ENCODE measurements around the gene PRR3. TPM values are rescaled to one million over a fixed set of nuclear protein-coding genes. Genes with fewer than 3 reads are reported as not detected.

The PRR3 gene
- total and polyA plus RNA-seq, 4 donors = 2.1 to 3.2 (median 2.4) TPM

DNA sequence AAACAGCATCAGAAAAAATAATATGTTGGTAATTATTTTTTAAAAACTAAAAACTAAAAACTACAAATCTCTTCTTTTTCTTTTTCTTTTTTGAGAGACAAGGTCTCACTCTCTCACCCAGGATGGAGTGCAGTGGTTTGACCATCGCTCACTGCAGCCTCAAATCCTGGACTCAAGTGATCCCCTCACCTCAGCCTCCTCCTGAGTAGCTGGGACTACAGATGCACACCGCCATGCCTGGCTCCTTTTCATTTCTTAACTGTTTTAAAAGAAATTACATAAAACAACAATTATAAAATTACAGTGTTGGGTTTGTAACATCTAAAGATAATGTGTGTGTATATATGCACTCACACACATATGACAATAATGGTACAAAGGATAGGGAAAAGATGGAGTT, 43.6 kb upstream of the PRR3 start:
- no peak for DNase-seq (ENCODE audit: low spot score)
- H3K27me3 ChIP-seq (ENCODE audit: control insufficient read depth in 4 of 4, insufficient read depth in 4 of 4, low read length in 3 of 4) = no peaks in the 10 kb centered on the region
- H3K9me3 ChIP-seq (ENCODE audit: control insufficient read depth in 4 of 4, low read length in 3 of 4) = no peaks in the 10 kb centered on the region
- H3K9ac ChIP-seq (ENCODE audit: low read depth in 1 of 2, low read length in 2 of 2) = no peak overlapping the region
- H3K27ac ChIP-seq (ENCODE audit: low read depth in 1 of 2, low read length in 2 of 2) = no peak overlapping the region
- TF ChIP-seq RAD21 (IDR thresholded peaks at IDR 0.05) (no peak), MAX (IDR thresholded peaks at IDR 0.05) (no peak), YY1 (IDR thresholded peaks at IDR 0.05) (no peak), REST (IDR thresholded peaks at IDR 0.05) (no peak), EGR1 (IDR thresholded peaks at IDR 0.05; ENCODE audit: low read depth in 2 of 2) (no peak), GABPA (IDR thresholded peaks at IDR 0.05 in 1 of 2, conservative IDR thresholded peaks at IDR 0.05 in 1 of 2) (no peak), RXRA (IDR thresholded peaks at IDR 0.05) (no peak), NR2F2 (IDR thresholded peaks at IDR 0.05) (no peak), FOXA1 (IDR thresholded peaks at IDR 0.05) (no peak), HNF4G (IDR thresholded peaks at IDR 0.05) (no peak)
- 97% methylated on average over 2 of the region's 2 CpGs for WGBS
- H3K36me3 ChIP-seq (ENCODE audit: control insufficient read depth in 4 of 4, insufficient read depth in 3 of 4, low read depth in 1 of 4, low read length in 3 of 4) = no peaks in the 10 kb centered on the region
- H3K4me3 ChIP-seq (ENCODE audit: low read depth in 1 of 3, low read length in 3 of 3) = no peak overlapping the region
- no peaks in the 10 kb centered on the region for H3K4me1 ChIP-seq (ENCODE audit: control insufficient read depth in 4 of 4, insufficient read depth in 4 of 4, low read length in 3 of 4)

- peak overlapping the region; percentile 47 to 87 for H3K27ac ChIP-seq (ENCODE audit: low read depth in 1 of 2, low read length in 2 of 2)
- H3K4me3 ChIP-seq (ENCODE audit: low read depth in 1 of 3, low read length in 3 of 3) = no peak overlapping the region
- no peaks in the 10 kb centered on the region for H3K27me3 ChIP-seq (ENCODE audit: control insufficient read depth in 4 of 4, insufficient read depth in 4 of 4, low read length in 3 of 4)
- no peak for DNase-seq (ENCODE audit: low spot score)
- H3K9me3 ChIP-seq (ENCODE audit: control insufficient read depth in 4 of 4, low read length in 3 of 4) = no peaks in the 10 kb centered on the region
- WGBS = 67% methylated on average over 4 of the region's 4 CpGs
- H3K36me3 ChIP-seq (ENCODE audit: control insufficient read depth in 4 of 4, insufficient read depth in 3 of 4, low read depth in 1 of 4, low read length in 3 of 4) = peaks cover 0 to 2% (median 0%) of the 10 kb centered on the region in 4 donors
- TF ChIP-seq JUND (IDR thresholded peaks at IDR 0.05) (no peak), HNF4G (IDR thresholded peaks at IDR 0.05) (no peak), RAD21 (IDR thresholded peaks at IDR 0.05) (no peak), GABPA (IDR thresholded peaks at IDR 0.05 in 1 of 2, conservative IDR thresholded peaks at IDR 0.05 in 1 of 2) (no peak)
- H3K4me1 ChIP-seq (ENCODE audit: control insufficient read depth in 4 of 4, insufficient read depth in 4 of 4, low read length in 3 of 4) = no peaks in the 10 kb centered on the region
- H3K9ac ChIP-seq (ENCODE audit: low read depth in 1 of 2, low read length in 2 of 2) = no peak overlapping the region
Observed at GRCh38 chr6:30515106-30515505, 42.0 kb upstream of the PRR3 start.

- Histone ChIP-seq H3K27me3 (ENCODE audit: control insufficient read depth in 4 of 4, insufficient read depth in 4 of 4, low read length in 3 of 4) (no peaks in the 10 kb centered on the region), H3K9me3 (ENCODE audit: control insufficient read depth in 4 of 4, low read length in 3 of 4) (no peaks in the 10 kb centered on the region), H3K4me1 (ENCODE audit: control insufficient read depth in 4 of 4, insufficient read depth in 4 of 4, low read length in 3 of 4) (no peaks in the 10 kb centered on the region), H3K36me3 (ENCODE audit: control insufficient read depth in 4 of 4, insufficient read depth in 3 of 4, low read depth in 1 of 4, low read length in 3 of 4) (peaks cover 0 to 2% (median 0%) of the 10 kb centered on the region in 4 donors), H3K4me3 (ENCODE audit: low read depth in 1 of 3, low read length in 3 of 3) (peak overlapping the region; percentile 4 to 55 (median 54)), H3K27ac (ENCODE audit: low read depth in 1 of 2, low read length in 2 of 2) (peak overlapping the region; percentile 87 to 94), H3K9ac (ENCODE audit: low read depth in 1 of 2, low read length in 2 of 2) (peak overlapping the region; percentile 45 to 84)
- 4% methylated on average over 33 of the region's 33 CpGs for WGBS
- DNase-seq (ENCODE audit: low spot score) = peak; percentile 80
- peak; percentile 85 for TF ChIP-seq REST (IDR thresholded peaks at IDR 0.05)
- TF ChIP-seq FOXA1 (IDR thresholded peaks at IDR 0.05) = peak; percentile 37
- TF ChIP-seq RXRA (IDR thresholded peaks at IDR 0.05) = peak; percentile 75 to 77
- TF ChIP-seq TAF1 (conservative IDR thresholded peaks at IDR 0.05) = peak; percentile 78
- TF ChIP-seq, protein P1, sequence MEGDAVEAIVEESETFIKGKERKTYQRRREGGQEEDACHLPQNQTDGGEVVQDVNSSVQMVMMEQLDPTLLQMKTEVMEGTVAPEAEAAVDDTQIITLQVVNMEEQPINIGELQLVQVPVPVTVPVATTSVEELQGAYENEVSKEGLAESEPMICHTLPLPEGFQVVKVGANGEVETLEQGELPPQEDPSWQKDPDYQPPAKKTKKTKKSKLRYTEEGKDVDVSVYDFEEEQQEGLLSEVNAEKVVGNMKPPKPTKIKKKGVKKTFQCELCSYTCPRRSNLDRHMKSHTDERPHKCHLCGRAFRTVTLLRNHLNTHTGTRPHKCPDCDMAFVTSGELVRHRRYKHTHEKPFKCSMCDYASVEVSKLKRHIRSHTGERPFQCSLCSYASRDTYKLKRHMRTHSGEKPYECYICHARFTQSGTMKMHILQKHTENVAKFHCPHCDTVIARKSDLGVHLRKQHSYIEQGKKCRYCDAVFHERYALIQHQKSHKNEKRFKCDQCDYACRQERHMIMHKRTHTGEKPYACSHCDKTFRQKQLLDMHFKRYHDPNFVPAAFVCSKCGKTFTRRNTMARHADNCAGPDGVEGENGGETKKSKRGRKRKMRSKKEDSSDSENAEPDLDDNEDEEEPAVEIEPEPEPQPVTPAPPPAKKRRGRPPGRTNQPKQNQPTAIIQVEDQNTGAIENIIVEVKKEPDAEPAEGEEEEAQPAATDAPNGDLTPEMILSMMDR (IDR thresholded peaks at IDR 0.05; ENCODE audit: low read depth, low read length, missing input control) = no peak
- no peak for TF ChIP-seq ATF3 (IDR thresholded peaks at IDR 0.05)
- peak; percentile 73 for TF ChIP-seq SP1 (IDR thresholded peaks at IDR 0.05)
- TF ChIP-seq FOXA2 (IDR thresholded peaks at IDR 0.05) = no peak
Observed at GRCh38 chr6:30515944-30516753, 40.9 kb upstream of the PRR3 start.
